ENCODE results near the gene TCEAL5.

DNA sequence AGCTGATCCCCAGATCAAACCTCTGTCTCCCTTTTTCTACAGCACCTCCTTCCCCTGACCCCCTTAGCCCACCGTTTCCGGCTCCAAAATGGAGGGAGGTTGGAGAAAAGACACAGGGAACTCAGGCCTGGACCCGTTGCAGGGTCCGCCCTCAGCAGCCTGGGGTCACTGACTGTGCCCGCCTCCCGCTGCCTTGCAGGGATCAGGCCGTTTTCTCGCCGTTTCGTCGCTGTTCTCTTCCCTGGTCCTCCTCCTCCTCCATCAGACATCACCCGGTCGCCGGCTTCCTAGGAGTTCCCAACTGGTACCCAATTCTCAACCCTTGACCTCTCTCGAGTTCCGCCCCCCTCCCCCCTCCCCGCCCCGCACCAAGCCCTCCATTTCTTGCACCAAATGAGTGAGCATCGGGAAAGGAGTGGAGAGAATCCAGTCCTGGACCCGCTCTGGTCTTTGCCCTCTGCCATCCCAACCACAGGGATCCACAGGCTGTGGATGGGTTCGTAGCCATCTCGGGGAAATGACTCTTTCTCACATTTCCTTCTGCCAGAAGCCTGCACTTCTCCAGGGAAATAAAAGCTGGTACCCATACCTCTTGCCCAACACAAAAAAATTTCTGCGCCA, 493 bp downstream of the TCEAL5 start:
- TF ChIP-seq, protein P1, sequence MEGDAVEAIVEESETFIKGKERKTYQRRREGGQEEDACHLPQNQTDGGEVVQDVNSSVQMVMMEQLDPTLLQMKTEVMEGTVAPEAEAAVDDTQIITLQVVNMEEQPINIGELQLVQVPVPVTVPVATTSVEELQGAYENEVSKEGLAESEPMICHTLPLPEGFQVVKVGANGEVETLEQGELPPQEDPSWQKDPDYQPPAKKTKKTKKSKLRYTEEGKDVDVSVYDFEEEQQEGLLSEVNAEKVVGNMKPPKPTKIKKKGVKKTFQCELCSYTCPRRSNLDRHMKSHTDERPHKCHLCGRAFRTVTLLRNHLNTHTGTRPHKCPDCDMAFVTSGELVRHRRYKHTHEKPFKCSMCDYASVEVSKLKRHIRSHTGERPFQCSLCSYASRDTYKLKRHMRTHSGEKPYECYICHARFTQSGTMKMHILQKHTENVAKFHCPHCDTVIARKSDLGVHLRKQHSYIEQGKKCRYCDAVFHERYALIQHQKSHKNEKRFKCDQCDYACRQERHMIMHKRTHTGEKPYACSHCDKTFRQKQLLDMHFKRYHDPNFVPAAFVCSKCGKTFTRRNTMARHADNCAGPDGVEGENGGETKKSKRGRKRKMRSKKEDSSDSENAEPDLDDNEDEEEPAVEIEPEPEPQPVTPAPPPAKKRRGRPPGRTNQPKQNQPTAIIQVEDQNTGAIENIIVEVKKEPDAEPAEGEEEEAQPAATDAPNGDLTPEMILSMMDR (conservative IDR thresholded peaks at IDR 0.05 in 1 of 2, IDR thresholded peaks at IDR 0.05 in 1 of 2; ENCODE audit: low read depth in 1 of 2, low read length in 2 of 2) = no peak
- no peak for TF ChIP-seq EZH2 (IDR thresholded peaks at IDR 0.05; ENCODE audit: low read length, missing control alignments)

Data from fibroblast of lung (primary cell).